ENCODE measurements around the gene BABAM1.
"Not testable (repeated sequence)": the region's sequence is repeated elsewhere in the genome, so short reads cannot be mapped to it uniquely, and the experiment has no call there.

Gene BABAM1

GRCh38 chr19:17263712-17264640 lies 3.3 kb upstream of the BABAM1 start:
- Histone ChIP-seq H3K27me3 (ENCODE audit: insufficient read depth, low read depth, severe bottlenecking) (no peaks in the 10 kb centered on the region), H3K9me3 (ENCODE audit: severe bottlenecking) (peaks cover 17% of the 10 kb centered on the region), H3K36me3 (peaks cover 5% of the 10 kb centered on the region), H3K27ac (no peak overlapping the region), H3K4me3 (ENCODE audit: low read depth, low read length) (no peak overlapping the region)
- no peak for TF ChIP-seq CTCF (IDR thresholded peaks at IDR 0.05; ENCODE audit: low read depth, low read length)
- no peak for DNase-seq

GRCh38 chr19:17264641-17264979 lies 2.6 kb upstream of the BABAM1 start, which contains the start of gene USHBP1:
USHBP1 (minus strand) TSS chr19:17264745; CDS start chr19:17264299, 446 bp downstream.
- Histone ChIP-seq H3K27ac (no peak within 1 kb of the TSS), H3K36me3 (peaks cover 8% of the 10 kb centered on the region), H3K27me3 (ENCODE audit: insufficient read depth, low read depth, severe bottlenecking) (no peaks in the 10 kb centered on the region), H3K9me3 (ENCODE audit: severe bottlenecking) (peaks cover 10% of the 10 kb centered on the region), H3K4me3 (ENCODE audit: low read depth, low read length) (no peak within 1 kb of the TSS)
- DNase-seq = no peak
- TF ChIP-seq CTCF (IDR thresholded peaks at IDR 0.05; ENCODE audit: low read depth, low read length) = no peak

GRCh38 chr19:17266026-17266425 lies 1.2 kb upstream of the BABAM1 start:
- H3K36me3 ChIP-seq = peaks cover 13% of the 10 kb centered on the region
- no peak for DNase-seq
- no peak overlapping the region for H3K27ac ChIP-seq
- TF ChIP-seq CTCF (IDR thresholded peaks at IDR 0.05; ENCODE audit: low read depth, low read length) = no peak
- no peaks in the 10 kb centered on the region for H3K9me3 ChIP-seq (ENCODE audit: severe bottlenecking)
- H3K4me3 ChIP-seq (ENCODE audit: low read depth, low read length) = no peak overlapping the region
- H3K27me3 ChIP-seq (ENCODE audit: insufficient read depth, low read depth, severe bottlenecking) = no peaks in the 10 kb centered on the region

GRCh38 chr19:17266589-17266974 lies 661 bp upstream of the BABAM1 start:
- Histone ChIP-seq H3K27ac (no peak overlapping the region; the same call in 1 of the 2 replicates), H3K36me3 (peaks cover 19% of the 10 kb centered on the region), H3K9me3 (ENCODE audit: severe bottlenecking) (no peaks in the 10 kb centered on the region), H3K4me3 (ENCODE audit: low read depth, low read length) (no peak overlapping the region), H3K27me3 (ENCODE audit: insufficient read depth, low read depth, severe bottlenecking) (no peaks in the 10 kb centered on the region)
- no peak for DNase-seq
- TF ChIP-seq CTCF (IDR thresholded peaks at IDR 0.05; ENCODE audit: low read depth, low read length) = no peak

- Histone ChIP-seq H3K36me3 (peaks cover 31% of the 10 kb centered on the region), H3K4me3 (ENCODE audit: low read depth, low read length) (no peak overlapping the region), H3K27me3 (ENCODE audit: insufficient read depth, low read depth, severe bottlenecking) (no peaks in the 10 kb centered on the region), H3K27ac (no peak overlapping the region), H3K9me3 (ENCODE audit: severe bottlenecking) (no peaks in the 10 kb centered on the region)
- DNase-seq = no peak
- no peak for TF ChIP-seq CTCF (IDR thresholded peaks at IDR 0.05; ENCODE audit: low read depth, low read length)
These were observed 1.5 kb downstream of the BABAM1 start for GRCh38 chr19:17268754-17269153.

- not testable (repeated sequence) for H3K27ac ChIP-seq; H3K27me3 ChIP-seq (ENCODE audit: insufficient read depth, low read depth, severe bottlenecking); DNase-seq; H3K9me3 ChIP-seq (ENCODE audit: severe bottlenecking); H3K4me3 ChIP-seq (ENCODE audit: low read depth, low read length)
- H3K36me3 ChIP-seq = peaks cover 59% of the 10 kb centered on the region
These were observed 7.6 kb downstream of the BABAM1 start for GRCh38 chr19:17274892-17275291.

All from WERI-Rb-1 (cell line).